HepG2 (cell line): ENCODE results near the gene MYADML2. TPM values are rescaled to one million over a fixed set of nuclear protein-coding genes. Genes with fewer than 3 reads are reported as not detected.

Experiments
- AGO2 ChIP-seq: fragments of 200-400 bp; formaldehyde crosslinking; optimal IDR thresholded peaks from 2 replicates; pipeline ENCODE3; 2017; ENCODE audit warnings: mild to moderate bottlenecking, low read depth, low read length, moderate library complexity
- BRCA1 ChIP-seq: sonication (generic); formaldehyde crosslinking; IDR thresholded peaks from 2 replicates; pipeline ENCODE4 v1.4.0; 2020; ENCODE audit warnings: missing genetic modification reagents
- CCDC6 ChIP-seq: sonication (generic); formaldehyde crosslinking; IDR thresholded peaks from 2 replicates; pipeline ENCODE4 v1.8.1; 2022; ENCODE audit warnings: mild to moderate bottlenecking, missing genetic modification reagents, moderate library complexity
- ELF3 ChIP-seq: IDR thresholded peaks from 2 replicates; pipeline ENCODE4 v1.6.1; 2016; ENCODE audit warnings: missing genetic modification reagents, missing compliant biosample characterization
- HBP1 ChIP-seq: IDR thresholded peaks from 2 replicates; pipeline ENCODE4 v1.6.1; 2016; ENCODE audit warnings: low read depth, control low read depth
- KAT7 ChIP-seq: IDR thresholded peaks from 2 replicates; pipeline ENCODE4 v1.6.1; 2018; ENCODE audit warnings: borderline replicate concordance, missing compliant biosample characterization
- MEIS2 ChIP-seq: sonication (generic); formaldehyde crosslinking; IDR thresholded peaks from 2 replicates; pipeline ENCODE4 v1.9.0; 2021; ENCODE audit warnings: mild to moderate bottlenecking, missing genetic modification reagents
- RAD51 ChIP-seq: fragments of 450-650 bp; IDR thresholded peaks from 2 replicates; pipeline ENCODE4 v1.6.1; 2016; ENCODE audit warnings: borderline replicate concordance
- SMAD3 ChIP-seq: sonication (generic); formaldehyde crosslinking; IDR thresholded peaks from 2 replicates; pipeline ENCODE4 v1.4.0; 2020; ENCODE audit warnings: missing genetic modification reagents
- TBP ChIP-seq: sonication (generic); formaldehyde crosslinking; IDR thresholded peaks from 2 replicates; pipeline ENCODE4 v1.5.0; 2020; ENCODE audit warnings: missing genetic modification reagents
- ZBTB40 ChIP-seq, 2 experiments: fragments of 450-650 bp in 1 of 2; sonication (generic) in 1 of 2; formaldehyde crosslinking in 1 of 2; IDR thresholded peaks; 2 replicates each; pipeline versions ENCODE4 v1.6.1 to v1.8.0; 2016 to 2022; ENCODE audit warnings: antibody characterized with exemption in 1 of 2, mild to moderate bottlenecking in 1 of 2, missing genetic modification reagents in 1 of 2
- ZFP36L1 ChIP-seq: sonication (generic); formaldehyde crosslinking; IDR thresholded peaks from 2 replicates; pipeline ENCODE4 v1.8.0; 2022; ENCODE audit warnings: mild to moderate bottlenecking, missing genetic modification reagents, moderate library complexity
- ZFP90 ChIP-seq: sonication (generic); formaldehyde crosslinking; IDR thresholded peaks from 2 replicates; pipeline ENCODE4 v1.8.0; 2022; ENCODE audit warnings: missing genetic modification reagents, mild to moderate bottlenecking, inconsistent platforms, borderline replicate concordance
- ZKSCAN5 ChIP-seq: sonication (generic); formaldehyde crosslinking; IDR thresholded peaks from 2 replicates; pipeline ENCODE4 v1.5.1; 2020; ENCODE audit warnings: mild to moderate bottlenecking, missing genetic modification reagents
- ZNF501 ChIP-seq: sonication (generic); formaldehyde crosslinking; IDR thresholded peaks from 2 replicates; pipeline ENCODE4 v1.5.1; 2020; ENCODE audit warnings: mild to moderate bottlenecking, moderate library complexity, missing genetic modification reagents
- ZNF782 ChIP-seq: sonication (generic); formaldehyde crosslinking; IDR thresholded peaks from 2 replicates; pipeline ENCODE4 v1.4.0; 2020; ENCODE audit warnings: missing genetic modification reagents, mild to moderate bottlenecking, borderline replicate concordance
- ZNF784 ChIP-seq: sonication (generic); formaldehyde crosslinking; IDR thresholded peaks from 2 replicates; pipeline ENCODE4 v1.5.1; 2020; ENCODE audit warnings: missing genetic modification reagents, mild to moderate bottlenecking, borderline replicate concordance
- ZNF878 ChIP-seq: sonication (generic); formaldehyde crosslinking; IDR thresholded peaks from 2 replicates; pipeline ENCODE4 v1.8.1; 2023; ENCODE audit warnings: mild to moderate bottlenecking, missing genetic modification reagents, moderate library complexity
- polyA plus RNA-seq, 8 experiments: library from polyadenylated mRNA; depleted of rRNA in 3 of 8; stranded (reverse) in 7 of 8; unstranded in 1 of 8; fragments of >200 nt; fragmentation: Illumina TruSeq in 4 of 8; extraction: Trizol in 4 of 8; gene quantifications; 2 replicates each; pipeline versions ENCODE4 v1.2.1 to v1.2.3, GENCODE V29; 2011 to 2016; ENCODE audit warnings: low read depth in 4 of 8, missing spikeins in 1 of 8, mixed read lengths in 1 of 8; ENCODE audit not compliant: insufficient read depth in 1 of 8
- total RNA-seq, 5 experiments: library from RNA; depleted of rRNA; stranded (reverse); fragments of >200 nt; fragmentation: Illumina TruSeq; extraction: Trizol; gene quantifications; 2 replicates each; pipeline ENCODE4 v1.2.3, GENCODE V29; 2016; ENCODE audit warnings: low read depth in 1 of 5

The MYADML2 gene
- total and polyA plus RNA-seq, 2 of the 13 experiments (the other 11 are each of a cell fraction or from before 2014, with no cell fraction given): not detected

GRCh38 chr17:81995463-81996231 is 48.6 kb upstream of the MYADML2 start (continued):
- peak; percentile 97 for TF ChIP-seq ZNF784 (CRISPR knock-in tag)
- TF ChIP-seq BRCA1: no peak
- no peak for TF ChIP-seq ZBTB40 (IDR thresholded peaks at IDR 0.05)
- peak; percentile 61; the same call in 1 of the 2 replicates for TF ChIP-seq ZBTB40 (CRISPR knock-in tag; IDR thresholded peaks at IDR 0.05)
- no peak; the same call in 1 of the 2 replicates for TF ChIP-seq ZNF782 (CRISPR knock-in tag)
- TF ChIP-seq ZFP90 (CRISPR knock-in tag): no peak
- TF ChIP-seq HBP1 (CRISPR knock-in tag): peak; percentile 46; the same call in 1 of the 2 replicates
- TF ChIP-seq MEIS2: peak; percentile 45; the same call in 1 of the 2 replicates
- peak; percentile 6; the same call in 1 of the 2 replicates for TF ChIP-seq ZNF878 (CRISPR knock-in tag)
- TF ChIP-seq TBP (CRISPR knock-in tag): no peak
- peak; percentile 21; the same call in 1 of the 2 replicates for TF ChIP-seq SMAD3
- TF ChIP-seq AGO2: peak; percentile 100
- TF ChIP-seq KAT7 (CRISPR knock-in tag): peak; percentile 84
- peak; percentile 63; the same call in 1 of the 2 replicates for TF ChIP-seq CCDC6 (CRISPR knock-in tag)
- TF ChIP-seq ZNF501 (CRISPR knock-in tag): peak; percentile 62; the same call in 1 of the 2 replicates
- no peak for TF ChIP-seq RAD51
- TF ChIP-seq ZFP36L1: no peak
- no peak for TF ChIP-seq ZKSCAN5 (CRISPR knock-in tag)
- no peak; the same call in 1 of the 2 replicates for TF ChIP-seq ELF3 (CRISPR knock-in tag)
